Osteoblast (primary cell): ENCODE results near the gene KISS1R. TPM values are rescaled to one million over a fixed set of nuclear protein-coding genes. Genes with fewer than 3 reads are reported as not detected.

Experiments used
- DNase-seq: peaks from one replicate; pipeline ENCODE4 v3.0.0; 2011; ENCODE audit warnings: low spot score, mixed read lengths; ENCODE audit not compliant: insufficient read length; ENCODE audit errors: missing footprints
- H2AFZ ChIP-seq: 2 replicates; pipeline ENCODE4 v1.6.0; 2011; ENCODE audit warnings: mild to moderate bottlenecking, low read length
- H3K27ac ChIP-seq: 2 replicates; pipeline ENCODE4 v1.5.1; 2011; ENCODE audit warnings: mild to moderate bottlenecking, low read depth, low read length, moderate library complexity
- H3K27me3 ChIP-seq: 2 replicates; pipeline ENCODE4 v1.6.0; 2012; ENCODE audit warnings: mild to moderate bottlenecking, control low read depth, inconsistent platforms, low read length, moderate library complexity; ENCODE audit not compliant: insufficient read depth
- H3K36me3 ChIP-seq: 2 replicates; pipeline ENCODE4 v1.5.1; 2011; ENCODE audit warnings: mild to moderate bottlenecking, low read length, control low read depth, moderate library complexity; ENCODE audit not compliant: insufficient read depth
- H3K4me1 ChIP-seq: 2 replicates; pipeline ENCODE4 v1.5.1; 2011; ENCODE audit warnings: mild to moderate bottlenecking, low read length, control low read depth, moderate library complexity; ENCODE audit not compliant: insufficient read depth
- H3K4me2 ChIP-seq: 2 replicates; pipeline ENCODE4 v1.6.0; 2011; ENCODE audit warnings: mild to moderate bottlenecking, low read length; ENCODE audit not compliant: insufficient read depth
- H3K4me3 ChIP-seq: fragments of 200-600 bp; sonication (generic); 3 replicates; pipeline ENCODE4 v1.5.1; 2012; ENCODE audit warnings: mild to moderate bottlenecking, low read length, inconsistent platforms; ENCODE audit not compliant: insufficient read depth
- H3K79me2 ChIP-seq: 2 replicates; pipeline ENCODE4 v1.6.0; 2012; ENCODE audit warnings: mild to moderate bottlenecking, low read length, control low read depth, inconsistent platforms; ENCODE audit not compliant: insufficient read depth
- H3K9me3 ChIP-seq: 2 replicates; pipeline ENCODE4 v1.5.1; 2011; ENCODE audit warnings: low read depth, low read length, control low read depth
- H4K20me1 ChIP-seq: 2 replicates; pipeline ENCODE4 v1.6.0; 2012; ENCODE audit warnings: mild to moderate bottlenecking, low read length, control low read depth; ENCODE audit not compliant: insufficient read depth
- CTCF ChIP-seq: IDR thresholded peaks from 2 replicates; pipeline ENCODE4 v1.5.1; 2011; ENCODE audit warnings: mild to moderate bottlenecking, low read depth, low read length, moderate library complexity; ENCODE audit errors: extremely low read depth
- total RNA-seq: library from RNA; depleted of rRNA; stranded (reverse); fragments of >200 nt; gene quantifications from 2 replicates; pipeline ENCODE4 v1.2.3, GENCODE V29; 2012

KISS1R gene
- total RNA-seq, 1 donor = not detected

- no peaks in the 10 kb centered on the region for H3K27me3 ChIP-seq
- peaks cover 34% of the 10 kb centered on the region for H4K20me1 ChIP-seq
- H2AFZ ChIP-seq = no peak overlapping the region
- no peak for DNase-seq
- no peak for TF ChIP-seq CTCF
- no peak overlapping the region for H3K4me3 ChIP-seq
- no peak overlapping the region for H3K4me2 ChIP-seq
- no peaks in the 10 kb centered on the region for H3K9me3 ChIP-seq
- H3K36me3 ChIP-seq = peaks cover 14% of the 10 kb centered on the region
- no peaks in the 10 kb centered on the region for H3K4me1 ChIP-seq
- no peak overlapping the region for H3K27ac ChIP-seq
- H3K79me2 ChIP-seq = peaks cover 39% of the 10 kb centered on the region
These were observed 14.5 kb upstream of the KISS1R start for GRCh38 chr19:902446-903226.

- Histone ChIP-seq H4K20me1 (peaks cover 35% of the 10 kb centered on the region), H3K9me3 (no peaks in the 10 kb centered on the region), H3K27me3 (no peaks in the 10 kb centered on the region), H3K4me1 (no peaks in the 10 kb centered on the region), H2AFZ (no peak overlapping the region), H3K27ac (no peak overlapping the region), H3K36me3 (peaks cover 14% of the 10 kb centered on the region), H3K4me3 (no peak overlapping the region), H3K79me2 (peaks cover 41% of the 10 kb centered on the region), H3K4me2 (no peak overlapping the region)
- no peak for TF ChIP-seq CTCF
- no peak for DNase-seq
These were observed 13.8 kb upstream of the KISS1R start for GRCh38 chr19:903266-903797.

GRCh38 chr19:904545-904944 lies 12.6 kb upstream of the KISS1R start:
- Histone ChIP-seq H4K20me1 (peaks cover 42% of the 10 kb centered on the region), H3K79me2 (peaks cover 48% of the 10 kb centered on the region)
- no peak for DNase-seq

More at GRCh38 chr19:904545-904944, 12.6 kb upstream of the KISS1R start:
- no peak overlapping the region for H3K4me2 ChIP-seq
- H3K36me3 ChIP-seq = peaks cover 10% of the 10 kb centered on the region
- H3K9me3 ChIP-seq = no peaks in the 10 kb centered on the region
- H3K4me3 ChIP-seq = no peak overlapping the region
- no peaks in the 10 kb centered on the region for H3K27me3 ChIP-seq
- peaks cover 4% of the 10 kb centered on the region for H3K4me1 ChIP-seq
- H2AFZ ChIP-seq = no peak overlapping the region
- H3K27ac ChIP-seq = no peak overlapping the region
- TF ChIP-seq CTCF = no peak
